IPS-NIHi7 (cell line): Measurements from ENCODE around the gene VAT1L.
A peak's percentile ranks its signal among the peaks of the same experiment; 100 is the strongest.

Source experiments
- DNase-seq: peaks from one replicate; pipeline ENCODE4 v3.0.0; 2012; ENCODE audit warnings: mixed read lengths; ENCODE audit errors: extremely low spot score

The VAT1L gene

DNA sequence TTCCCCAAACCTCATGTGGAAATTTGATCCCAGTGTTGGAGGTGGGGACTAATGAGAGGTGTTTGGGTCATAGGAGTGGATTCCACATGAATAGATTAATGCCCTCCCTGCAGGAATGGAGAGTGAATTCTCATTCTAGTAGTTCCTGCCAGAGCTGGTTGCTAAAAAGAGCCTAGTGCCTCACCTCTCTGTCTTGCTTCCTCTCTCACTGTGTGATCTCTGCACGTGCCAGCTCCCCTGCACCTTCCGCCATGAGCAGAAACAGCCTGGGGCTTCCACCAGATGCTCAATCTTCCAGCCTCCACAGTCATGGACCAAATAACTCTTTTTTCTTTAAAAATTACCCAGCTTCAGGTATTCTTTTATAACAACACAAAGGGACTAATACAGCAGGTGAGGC is 161.1 kb downstream of the VAT1L start:
- DNase-seq = no peak

DNA sequence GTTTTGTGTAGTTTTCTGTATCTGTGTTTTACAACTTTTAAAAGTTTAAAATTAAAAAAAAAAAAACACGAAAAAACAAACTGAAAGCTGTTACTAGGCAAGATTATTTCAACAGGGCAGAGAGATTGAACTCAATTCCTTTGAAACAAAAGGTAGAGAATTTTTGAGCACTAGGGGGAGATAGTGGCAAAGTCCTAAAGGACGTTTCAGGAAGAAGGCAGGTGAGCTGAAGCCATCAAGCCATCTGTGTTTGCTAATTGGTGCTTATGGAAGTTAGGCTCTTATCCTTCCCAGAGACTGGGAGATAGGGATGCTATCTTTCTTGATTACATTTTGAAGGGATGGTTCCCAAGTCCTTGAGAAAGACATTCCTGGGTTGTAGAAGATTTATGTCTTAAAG is 163.4 kb downstream of the VAT1L start:
- DNase-seq = peak; percentile 71

DNA sequence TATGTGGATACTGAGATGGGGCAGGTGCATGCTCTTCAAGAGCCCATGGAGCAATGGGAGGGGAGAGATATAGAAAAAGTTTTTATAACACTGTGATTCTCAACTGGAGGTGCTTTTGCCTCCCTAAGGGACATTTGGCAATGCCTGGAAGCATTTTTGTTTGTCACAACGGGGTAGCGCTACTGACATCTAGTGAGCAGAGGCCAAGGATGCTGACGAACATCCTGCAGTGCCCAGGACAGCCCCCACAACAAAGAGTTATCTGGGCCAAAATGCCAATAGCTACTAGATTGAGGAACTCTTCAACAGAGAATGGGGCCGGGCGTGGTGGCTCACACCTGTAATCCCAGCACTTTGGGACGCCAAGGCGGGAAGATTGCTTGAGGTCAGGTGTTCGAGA is 166.8 kb downstream of the VAT1L start:
- no peak for DNase-seq

DNA sequence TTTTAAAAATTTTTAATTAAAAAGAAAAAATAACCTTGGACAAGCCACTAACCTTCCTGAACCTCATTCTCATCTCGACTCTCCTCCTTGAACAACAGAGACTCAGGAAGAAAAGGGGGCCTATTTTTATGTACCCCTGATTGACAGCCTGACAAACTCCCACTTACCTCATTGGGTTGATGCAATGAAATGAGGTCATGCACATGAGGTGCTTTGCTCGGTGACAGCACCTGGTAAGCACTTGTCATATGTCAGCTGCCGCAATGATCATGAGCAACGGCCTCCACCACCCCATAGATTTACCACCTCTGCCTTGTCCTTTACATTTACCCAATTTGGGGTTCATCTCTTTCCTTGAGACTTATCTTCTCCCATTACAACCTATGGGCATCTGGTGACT is 167.9 kb downstream of the VAT1L start:
- no peak for DNase-seq

DNA sequence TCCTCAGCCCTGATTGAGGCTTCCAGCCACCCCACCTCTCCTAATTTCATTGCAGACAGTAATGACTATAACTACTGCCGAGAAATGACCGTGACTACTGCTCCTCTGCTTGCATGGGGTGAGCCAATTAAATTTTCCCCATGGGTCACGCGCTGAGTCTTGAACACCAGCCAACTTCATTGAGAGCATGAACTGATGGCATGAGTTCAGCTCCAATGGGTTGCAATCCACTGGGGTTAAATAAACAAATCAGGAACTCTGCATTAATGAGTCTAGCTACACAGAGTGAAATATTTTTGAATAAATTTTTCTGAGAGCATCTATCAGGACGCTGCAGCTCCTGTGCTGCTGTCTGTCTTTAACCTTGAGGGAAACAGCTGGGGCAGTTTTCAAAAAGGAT is 172.4 kb downstream of the VAT1L start:
- no peak for DNase-seq

DNA sequence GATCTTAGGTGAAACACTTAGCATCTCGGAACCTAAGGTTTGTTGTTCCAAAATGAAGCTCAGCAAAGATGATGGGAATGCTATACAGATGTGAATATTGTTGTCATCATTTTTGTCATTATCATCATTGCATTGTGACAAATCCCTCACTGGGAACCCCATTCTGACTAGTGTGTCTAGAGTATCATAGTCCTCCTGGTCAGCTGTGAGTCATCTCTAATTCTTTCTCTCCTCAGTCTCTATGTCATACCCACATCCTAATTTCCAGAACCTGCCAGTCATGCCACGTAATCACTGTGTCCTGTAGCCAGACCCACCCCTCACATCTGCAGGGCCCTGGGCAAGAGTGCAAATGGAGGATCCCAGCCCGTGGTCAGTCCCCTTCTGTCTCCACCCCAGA is 173.4 kb downstream of the VAT1L start:
- no peak for DNase-seq

DNA sequence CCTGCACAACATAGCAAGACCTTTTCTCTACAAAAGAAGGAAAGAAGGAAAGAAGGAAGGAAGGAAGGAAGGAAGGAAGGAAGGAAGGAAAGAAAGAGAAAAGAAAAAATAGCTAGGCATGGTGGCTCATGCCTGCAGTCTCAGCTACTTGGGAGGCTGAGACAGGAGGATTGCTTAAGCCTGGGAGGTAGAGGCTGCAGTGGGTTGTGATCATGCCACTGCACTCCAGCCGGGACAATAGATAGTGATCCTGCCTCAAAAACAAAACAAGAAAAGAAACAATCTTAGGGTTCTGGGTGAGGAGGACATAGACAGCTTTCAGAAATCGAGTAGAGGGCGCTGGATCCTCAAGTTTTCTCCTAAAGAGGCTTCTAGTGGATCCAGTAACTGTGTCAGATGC is 174.3 kb downstream of the VAT1L start:
- DNase-seq = no peak

DNA sequence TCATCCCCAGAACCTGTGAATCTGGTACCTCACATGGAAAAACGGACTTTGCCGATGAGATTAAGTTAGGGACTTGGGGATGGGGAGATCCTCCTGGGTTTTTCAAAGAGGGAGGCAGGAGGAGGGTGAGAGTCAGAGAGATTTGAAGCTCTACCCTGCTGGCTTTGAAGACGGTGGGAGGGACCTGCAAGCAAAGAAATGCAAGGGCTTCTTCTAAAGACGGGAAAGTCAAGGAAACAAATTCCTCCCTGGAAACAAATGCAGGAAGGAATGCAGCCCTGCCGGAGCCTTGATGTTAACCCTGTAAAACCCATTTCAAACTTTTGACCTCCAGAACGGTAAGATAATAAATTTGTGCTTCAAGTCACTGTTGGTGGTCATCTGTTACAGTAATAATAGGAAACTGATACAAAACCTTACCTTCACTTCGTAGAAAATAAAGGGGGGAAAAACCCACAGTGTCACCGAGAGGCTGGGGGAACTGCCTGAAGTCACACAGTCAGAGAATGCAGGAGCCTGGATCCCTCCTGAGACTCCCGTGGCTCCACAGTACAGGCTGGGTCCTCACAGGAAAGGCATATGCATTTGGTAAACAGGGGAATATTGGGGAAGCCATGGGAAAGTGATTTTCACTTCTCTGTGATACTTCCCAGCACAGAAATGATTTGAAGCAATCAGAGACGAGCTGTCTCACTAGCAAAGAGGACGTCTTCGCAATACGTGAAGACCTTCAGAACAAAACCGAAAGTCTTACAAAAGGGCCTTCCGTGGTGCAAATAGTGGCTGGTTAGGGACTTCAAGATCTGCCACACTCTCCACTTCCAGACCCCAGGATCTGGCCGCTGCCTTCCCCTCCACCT is 175.1 kb downstream of the VAT1L start:
- peak; percentile 76 for DNase-seq

DNA sequence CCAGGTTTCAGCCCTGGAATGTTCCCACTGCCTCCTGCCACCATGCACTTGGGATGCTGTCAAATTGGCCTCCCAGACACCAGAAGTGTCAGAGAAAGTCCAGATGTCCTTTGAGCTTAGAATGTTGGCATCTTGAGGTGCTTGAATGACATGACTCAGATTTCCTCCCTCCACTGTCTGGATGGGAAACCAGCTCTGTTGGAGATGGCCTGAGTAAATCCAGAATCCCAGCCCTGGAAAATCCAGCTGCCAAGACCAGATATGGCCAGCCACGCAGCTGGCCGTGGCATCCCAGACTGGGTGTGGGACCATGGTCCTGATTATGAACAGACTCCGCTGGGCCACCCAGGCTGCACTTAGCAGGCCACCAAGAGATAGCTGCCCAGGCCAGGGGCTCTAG is 177.0 kb downstream of the VAT1L start:
- no peak for DNase-seq

DNA sequence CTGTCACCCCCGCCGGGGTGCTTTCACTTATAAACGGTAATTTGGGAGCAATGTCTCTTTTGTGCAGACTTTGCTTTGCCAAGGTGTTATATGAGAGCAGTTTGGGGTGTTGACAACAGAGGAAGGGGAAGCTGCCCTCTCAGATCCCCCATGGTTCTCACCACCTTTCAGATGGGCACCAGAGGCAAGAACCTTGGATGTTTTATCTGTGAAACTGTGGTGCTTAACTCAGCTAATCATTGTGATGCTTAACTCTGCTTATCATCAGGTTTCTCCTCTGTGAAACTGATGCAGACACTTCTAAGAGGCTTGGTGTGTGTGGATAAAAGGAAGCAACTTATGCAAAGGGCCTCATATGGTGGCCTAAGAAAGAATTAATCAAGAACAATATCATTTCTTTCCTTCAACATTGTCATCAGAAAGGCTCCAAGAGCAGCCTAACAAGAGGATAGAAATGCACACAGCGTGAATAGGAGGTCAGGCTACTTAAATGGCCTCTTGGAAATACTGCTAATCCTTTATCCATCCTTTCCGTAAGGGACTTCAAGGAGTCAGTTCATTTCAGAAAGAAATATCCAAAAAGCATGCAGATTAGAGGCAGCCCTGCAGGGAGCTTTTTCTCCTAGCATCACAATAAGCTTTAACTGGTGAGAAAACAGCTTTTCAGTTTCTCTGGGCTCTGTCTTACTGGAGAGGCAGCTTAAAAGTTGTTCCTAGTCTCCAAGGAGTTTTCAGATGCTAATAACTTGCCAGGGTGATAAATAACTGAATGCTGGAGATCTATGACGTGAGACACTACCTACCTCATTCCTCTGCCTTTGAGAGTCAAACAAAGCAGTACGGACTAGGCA is 178.9 kb downstream of the VAT1L start:
- peak; percentile 41 for DNase-seq

DNA sequence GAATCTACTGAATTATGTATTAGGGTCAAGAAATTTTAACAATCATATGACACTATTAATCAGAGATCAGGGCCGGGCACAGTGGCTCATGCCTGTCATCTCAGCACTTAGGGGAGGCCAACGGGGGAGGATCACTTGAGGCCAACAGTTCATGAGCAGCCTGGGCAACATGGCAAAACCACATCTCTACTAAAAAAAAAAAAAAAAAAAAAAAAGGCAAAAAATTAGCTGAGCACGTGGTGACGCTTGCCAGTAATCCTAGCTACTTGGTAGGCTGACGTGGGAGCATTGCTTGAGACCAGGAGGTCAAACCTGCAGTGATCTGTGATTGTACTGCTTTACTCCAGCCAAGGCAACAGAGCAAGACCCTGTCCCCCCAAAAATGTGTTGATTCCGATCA is 181.5 kb downstream of the VAT1L start:
- DNase-seq = no peak

DNA sequence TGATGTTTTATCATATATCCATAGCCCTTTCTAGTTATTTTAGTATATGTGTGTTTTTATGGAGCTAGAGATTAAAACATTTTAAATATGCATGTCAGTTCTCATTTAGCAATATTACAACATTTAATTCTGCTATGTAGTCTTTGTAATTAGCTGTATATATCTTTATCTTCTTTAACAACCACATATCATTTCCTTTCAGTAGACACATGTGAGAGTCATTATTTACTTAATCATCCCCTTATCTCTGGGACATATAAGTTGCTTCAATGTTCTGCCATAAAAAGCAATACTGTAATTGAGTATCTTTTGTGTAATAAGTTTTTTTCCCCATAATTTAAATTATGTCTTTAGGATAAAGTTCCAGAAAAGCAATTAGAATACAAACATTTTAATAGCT is 182.0 kb downstream of the VAT1L start:
- no peak for DNase-seq

DNA sequence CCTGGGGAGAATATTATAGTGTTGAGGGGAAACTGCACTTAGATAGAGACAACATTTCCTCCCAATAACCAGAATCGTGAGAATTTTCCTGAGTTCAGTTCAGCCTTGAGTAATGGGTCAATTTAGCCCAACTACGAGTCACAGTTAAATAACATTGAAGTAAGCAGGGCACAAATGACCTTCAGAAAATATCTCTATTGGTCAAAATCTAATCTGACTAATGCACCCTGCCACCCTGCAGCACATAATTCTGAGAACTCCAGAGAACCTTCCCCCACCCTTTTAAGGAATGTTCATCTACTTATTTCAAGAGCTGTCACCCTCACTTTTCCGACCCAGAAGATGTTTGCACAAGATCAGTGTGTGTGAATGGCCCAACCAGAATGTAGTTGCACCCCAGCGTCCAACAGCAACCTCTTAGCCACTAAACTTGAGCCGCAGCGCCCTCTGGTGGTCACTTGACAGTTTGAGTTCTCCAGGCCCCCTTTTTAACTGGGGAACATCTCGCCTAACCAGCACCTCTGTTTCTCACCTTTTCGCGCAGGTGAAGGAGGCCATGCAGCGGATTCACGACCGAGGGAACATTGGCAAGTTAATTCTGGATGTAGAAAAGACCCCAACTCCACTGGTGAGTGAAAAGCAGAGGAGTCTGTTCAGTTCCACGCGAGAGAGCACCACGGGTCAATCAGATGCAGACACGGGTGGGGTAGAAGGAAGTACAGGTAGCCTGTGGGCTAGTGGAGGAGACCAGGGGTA is 183.1 kb downstream of the VAT1L start:
- peak; percentile 78 for DNase-seq

DNA sequence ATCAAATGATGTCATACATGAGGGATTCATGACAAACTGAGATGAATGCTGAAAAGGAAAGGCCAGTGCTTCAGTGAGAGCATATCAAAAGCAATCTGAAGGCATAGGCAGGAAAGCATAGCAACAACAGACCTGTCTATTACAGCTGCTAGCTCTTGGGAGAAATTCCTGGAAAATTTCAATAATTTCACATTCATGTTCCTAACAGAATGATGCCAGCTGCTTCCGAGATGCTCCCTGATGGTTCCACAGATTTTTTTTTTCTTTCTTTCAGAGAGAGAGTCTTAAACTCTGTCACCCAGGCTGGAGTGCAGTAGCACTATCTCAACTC is 183.7 kb downstream of the VAT1L start:
- no peak for DNase-seq

DNA sequence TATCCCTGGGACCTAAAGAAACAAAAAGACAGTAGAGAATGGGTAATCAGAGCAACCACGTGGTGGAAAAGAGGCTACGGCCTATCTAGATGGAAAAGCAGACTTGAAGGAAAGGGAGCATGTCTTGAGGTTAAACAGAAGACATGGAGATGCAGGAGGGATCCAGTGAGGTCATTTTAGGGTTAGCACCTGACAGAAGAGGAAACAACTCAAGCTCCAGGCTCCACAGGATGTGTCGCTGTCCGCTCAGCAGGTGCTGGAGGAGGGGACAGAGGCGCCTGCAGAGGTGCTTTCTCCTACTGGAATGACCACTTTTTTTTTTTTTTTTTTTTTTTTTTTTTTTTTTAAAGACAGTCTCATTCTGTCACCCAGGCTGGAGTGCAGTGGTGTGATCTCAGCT is 186.5 kb downstream of the VAT1L start:
- peak; percentile 59 for DNase-seq

DNA sequence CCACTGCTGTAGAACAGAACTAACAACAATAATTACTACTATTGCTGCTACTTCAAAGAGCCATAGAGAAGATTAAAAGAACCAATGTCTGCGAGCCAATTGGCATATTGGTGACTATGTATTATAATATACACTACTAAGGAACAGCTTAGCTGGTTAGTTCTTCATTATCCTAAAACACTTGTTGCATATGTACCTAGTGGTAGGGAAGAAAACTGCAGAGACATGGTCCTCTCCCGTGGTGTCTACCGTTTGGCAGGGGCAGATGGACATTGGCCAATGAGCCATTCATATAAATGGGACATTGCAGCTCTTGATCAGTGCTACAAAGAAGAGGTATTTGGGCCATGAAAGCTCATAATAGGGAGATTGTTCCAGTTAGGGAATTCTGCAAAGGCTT is 187.6 kb downstream of the VAT1L start:
- DNase-seq = no peak

DNA sequence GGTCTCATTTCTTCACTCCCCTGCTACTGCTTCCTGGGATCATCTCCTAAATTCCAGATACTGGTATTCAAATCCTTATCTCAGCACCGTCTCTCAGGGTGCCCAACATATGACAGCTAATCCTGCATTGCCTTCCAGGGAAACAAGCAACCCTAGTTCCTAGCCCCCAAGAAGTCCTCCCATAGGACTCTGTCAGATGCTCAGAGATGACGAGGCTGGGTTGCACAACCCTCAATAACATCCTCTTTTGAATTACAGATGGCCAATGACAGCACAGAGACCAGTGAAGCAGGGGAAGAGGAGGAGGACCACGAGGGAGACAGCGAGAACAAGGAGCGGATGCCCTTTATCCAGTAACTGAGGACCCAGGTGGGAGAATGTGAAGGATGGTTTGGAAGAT is 189.0 kb downstream of the VAT1L start:
- DNase-seq = no peak

DNA sequence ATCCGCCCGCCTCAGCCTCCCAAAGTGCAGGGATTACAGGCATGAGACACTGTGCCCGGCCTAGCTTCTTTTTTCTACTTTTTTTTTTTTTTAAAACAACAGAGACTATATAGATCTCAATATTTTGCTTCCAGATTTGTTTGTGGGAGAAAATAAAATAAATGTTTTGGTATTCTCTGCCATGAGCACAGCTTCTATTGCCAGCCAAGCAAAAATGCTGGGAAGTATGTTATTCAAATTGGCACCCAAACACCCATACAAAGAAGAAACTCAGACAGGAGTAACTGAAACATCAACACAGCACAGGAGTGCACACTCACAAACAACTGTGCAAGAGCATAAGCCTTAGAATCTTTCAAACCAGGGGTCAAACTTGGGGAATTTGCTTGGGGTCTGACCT is 196.7 kb downstream of the VAT1L start:
- no peak for DNase-seq

DNA sequence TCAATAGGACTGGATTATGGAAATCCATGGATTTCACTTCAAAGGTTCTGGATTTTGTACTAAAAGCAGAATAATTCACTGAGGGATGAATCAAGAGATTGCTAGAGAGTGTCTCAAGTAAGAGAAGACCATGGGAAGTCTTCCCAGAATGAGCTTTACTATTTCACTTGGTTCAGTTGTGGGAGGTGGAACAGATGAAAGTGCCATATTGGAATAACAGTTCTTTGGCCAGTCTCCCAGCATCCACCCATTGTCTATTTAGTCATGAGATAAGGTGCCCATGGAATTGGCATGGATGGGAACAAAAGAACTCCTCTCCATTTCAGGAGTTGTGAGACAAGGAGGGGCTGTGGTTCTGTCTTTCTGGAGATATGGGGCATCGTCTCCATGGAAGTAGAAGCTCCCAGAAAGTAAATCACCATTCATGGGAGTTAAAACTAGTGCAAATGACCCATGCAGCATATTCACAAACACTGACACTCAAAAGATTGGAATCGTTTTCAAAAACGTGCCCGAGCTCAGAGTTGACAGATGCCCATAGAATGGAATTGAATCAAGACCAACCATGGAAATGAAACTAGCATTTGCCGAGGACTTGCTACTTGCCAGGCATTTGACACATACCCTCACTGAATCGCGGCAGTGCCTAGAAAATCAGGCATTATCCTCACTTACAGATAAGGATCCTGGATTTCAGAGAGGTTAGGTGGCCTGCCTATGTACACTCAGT is 197.8 kb downstream of the VAT1L start:
- no peak for DNase-seq

DNA sequence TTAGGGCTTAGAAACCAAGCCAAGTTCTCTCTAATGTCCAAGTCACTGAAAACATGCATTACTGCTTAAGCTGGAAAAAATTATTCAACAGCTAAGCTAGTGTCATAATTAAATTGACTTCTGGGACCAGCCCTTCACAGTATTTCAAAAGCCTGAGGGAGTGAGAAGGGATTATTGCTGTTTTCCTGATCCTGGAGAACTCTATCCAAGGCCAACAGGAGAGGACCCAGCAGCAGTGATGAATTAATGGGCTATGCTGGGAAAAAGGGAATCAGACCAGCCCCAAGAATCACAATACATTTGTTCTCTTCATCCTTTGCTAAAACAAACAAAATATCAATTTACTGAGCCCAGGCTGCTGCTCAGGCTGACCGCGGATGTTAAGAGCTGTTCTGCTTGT is 199.4 kb downstream of the VAT1L start:
- no peak for DNase-seq

DNA sequence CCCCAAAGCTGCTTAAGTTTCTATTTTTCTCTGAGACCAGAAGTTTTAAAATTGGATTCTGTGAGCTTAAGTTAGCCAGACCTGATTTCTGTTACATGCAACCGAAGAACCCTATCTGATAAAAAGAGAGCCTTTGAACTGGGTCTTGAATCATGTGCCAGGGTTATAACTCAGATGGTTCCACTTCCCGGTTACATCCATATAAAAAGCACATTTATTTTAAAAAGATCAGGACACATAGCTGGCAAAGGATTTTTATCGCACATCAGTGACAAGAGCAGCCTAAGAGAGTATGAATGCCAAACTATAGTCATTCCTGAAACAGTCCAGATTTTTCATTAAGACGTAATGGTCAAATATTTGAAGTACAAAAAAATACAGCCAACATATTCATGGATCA is 201.5 kb downstream of the VAT1L start:
- DNase-seq = no peak

DNA sequence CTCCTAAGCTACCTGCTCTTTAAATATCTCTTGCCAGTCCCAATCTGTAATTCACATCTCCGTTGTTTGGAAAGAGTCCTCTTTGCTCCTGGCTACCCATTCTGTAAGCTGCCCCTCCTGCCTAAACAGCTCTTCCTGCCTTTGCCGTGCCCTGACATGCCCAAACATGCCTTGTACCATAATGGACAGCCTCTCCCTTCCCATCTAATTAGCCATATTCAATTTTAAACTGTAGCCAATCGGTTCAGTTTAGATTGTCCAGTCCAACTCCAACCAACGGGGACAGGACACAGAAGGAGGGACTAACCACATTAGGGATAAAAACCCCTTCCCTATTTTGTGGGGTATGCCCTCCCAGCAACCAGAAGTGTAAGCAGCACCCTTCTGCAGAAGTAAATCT is 203.3 kb downstream of the VAT1L start:
- no peak for DNase-seq
